Neural cell (in vitro differentiated cells): Measurements from ENCODE around the gene MYLK. TPM values are rescaled to one million over a fixed set of nuclear protein-coding genes. Genes with fewer than 3 reads are reported as not detected.

Experiments used
- H2AFZ ChIP-seq: fragments of 200-600, 300-800 bp; sonication (generic), shearing (Covaris generic); 2 replicates; pipeline ENCODE4 v1.6.0; 2014; ENCODE audit warnings: low read depth, mild to moderate bottlenecking, antibody characterized with exemption, low read length, moderate library complexity
- H3F3A ChIP-seq: fragments of 200-600 bp; shearing (Covaris generic); 2 replicates; pipeline ENCODE4 v1.6.1; 2016; ENCODE audit warnings: mild to moderate bottlenecking, moderate library complexity, mixed read lengths, antibody characterized with exemption, low read length; ENCODE audit not compliant: insufficient read depth, poor library complexity, severe bottlenecking
- H3K27ac ChIP-seq: fragments of 200-600, 300-800 bp; sonication (generic), shearing (Covaris generic); 2 replicates; pipeline ENCODE4 v1.5.1; 2014; ENCODE audit warnings: mild to moderate bottlenecking, low read length, moderate library complexity
- H3K27me3 ChIP-seq: fragments of 300-800, 200-600 bp; sonication (generic), shearing (Covaris generic); 2 replicates; pipeline ENCODE4 v1.6.0; 2014; ENCODE audit warnings: mild to moderate bottlenecking, low read depth, low read length, moderate library complexity; ENCODE audit not compliant: insufficient read depth
- H3K36me3 ChIP-seq: fragments of 300-800, 200-600 bp; sonication (generic), shearing (Covaris generic); 2 replicates; pipeline ENCODE4 v1.5.1; 2014; ENCODE audit warnings: mild to moderate bottlenecking, antibody characterized with exemption, low read length, moderate library complexity; ENCODE audit not compliant: insufficient read depth
- H3K4me2 ChIP-seq: fragments of 300-800, 200-600 bp; sonication (generic), shearing (Covaris generic); 2 replicates; pipeline ENCODE4 v1.6.0; 2014; ENCODE audit warnings: mild to moderate bottlenecking, low read length
- H3K4me3 ChIP-seq: fragments of 300-800, 200-600 bp; sonication (generic), shearing (Covaris generic); 2 replicates; pipeline ENCODE4 v1.5.1; 2014; ENCODE audit warnings: mild to moderate bottlenecking, low read length, moderate library complexity
- H3K79me2 ChIP-seq: fragments of 200-600 bp; shearing (Covaris generic); replicated peaks from 2 replicates; pipeline ENCODE4 v1.6.0; 2014; ENCODE audit warnings: mild to moderate bottlenecking, low read length, moderate library complexity; ENCODE audit not compliant: insufficient read depth
- H3K9ac ChIP-seq: fragments of 300-800, 200-600 bp; sonication (generic), shearing (Covaris generic); 2 replicates; pipeline ENCODE4 v1.6.1; 2016; ENCODE audit warnings: mild to moderate bottlenecking, low read length, mixed read lengths
- H3K9me2 ChIP-seq: fragments of 200-600 bp; shearing (Covaris generic); 2 replicates; pipeline ENCODE4 v1.6.1; 2016; ENCODE audit warnings: mild to moderate bottlenecking, low read length, mixed read lengths; ENCODE audit not compliant: insufficient read depth
- H3K9me3 ChIP-seq: fragments of 200-600, 300-800 bp; sonication (generic), shearing (Covaris generic); 2 replicates; pipeline ENCODE4 v1.6.1; 2016; ENCODE audit warnings: mild to moderate bottlenecking, mixed run types, low read length, moderate library complexity, mixed read lengths
- H4K20me1 ChIP-seq: fragments of 200-600 bp; shearing (Covaris generic); 2 replicates; pipeline ENCODE4 v1.6.1; 2016; ENCODE audit warnings: mild to moderate bottlenecking, mixed run types; ENCODE audit not compliant: insufficient read depth
- EP300 ChIP-seq: fragments of 450-650 bp; conservative IDR thresholded peaks from 2 replicates; pipeline ENCODE4 v1.6.1; 2014; ENCODE audit warnings: antibody characterized with exemption, mild to moderate bottlenecking, moderate library complexity; ENCODE audit not compliant: poor library complexity, severe bottlenecking
- EZH2 ChIP-seq: fragments of 200-600, 300-800 bp; shearing (Covaris generic), sonication (generic); IDR thresholded peaks from 2 replicates; pipeline ENCODE4 v1.6.1; 2014; ENCODE audit warnings: antibody characterized with exemption, low read length, borderline replicate concordance, mild to moderate bottlenecking; ENCODE audit not compliant: insufficient read depth, poor library complexity, severe bottlenecking
- MXI1 ChIP-seq: fragments of 450-650 bp; conservative IDR thresholded peaks from 2 replicates; pipeline ENCODE4 v1.6.1; 2014; ENCODE audit warnings: antibody characterized with exemption, mild to moderate bottlenecking; ENCODE audit not compliant: poor library complexity, severe bottlenecking
- POLR2AphosphoS5 ChIP-seq: IDR thresholded peaks from 2 replicates; pipeline ENCODE4 v1.6.1; 2012
- RAD21 ChIP-seq: fragments of 450-650 bp; conservative IDR thresholded peaks from 2 replicates; pipeline ENCODE4 v1.6.1; 2014; ENCODE audit warnings: antibody characterized with exemption, mild to moderate bottlenecking, moderate library complexity
- SMC3 ChIP-seq: fragments of 450-650 bp; conservative IDR thresholded peaks from 2 replicates; pipeline ENCODE4 v1.6.1; 2014; ENCODE audit warnings: antibody characterized with exemption, mild to moderate bottlenecking, moderate library complexity; ENCODE audit not compliant: poor library complexity
- TAF1 ChIP-seq: IDR thresholded peaks from 2 replicates; pipeline ENCODE4 v1.6.1; 2012; ENCODE audit warnings: low read depth
- polyA plus RNA-seq: library from polyadenylated mRNA; depleted of rRNA; stranded (reverse); fragments of >200 nt; gene quantifications from 2 replicates; pipeline ENCODE4 v1.2.3, GENCODE V29; 2014
- TF ChIP-seq, protein P1 (sequence below): IDR thresholded peaks from 2 replicates; pipeline ENCODE4 v1.6.1; 2012; ENCODE audit warnings: borderline replicate concordance
- TF ChIP-seq, protein P2 (sequence below): fragments of 450-650 bp; IDR thresholded peaks from 2 replicates; pipeline ENCODE4 v1.5.1; 2014; ENCODE audit warnings: antibody characterized with exemption, mild to moderate bottlenecking, moderate library complexity; ENCODE audit not compliant: poor library complexity, severe bottlenecking

The MYLK gene
- polyA plus RNA-seq, 1 donor from 2014 or later, result 0.43 TPM

DNA sequence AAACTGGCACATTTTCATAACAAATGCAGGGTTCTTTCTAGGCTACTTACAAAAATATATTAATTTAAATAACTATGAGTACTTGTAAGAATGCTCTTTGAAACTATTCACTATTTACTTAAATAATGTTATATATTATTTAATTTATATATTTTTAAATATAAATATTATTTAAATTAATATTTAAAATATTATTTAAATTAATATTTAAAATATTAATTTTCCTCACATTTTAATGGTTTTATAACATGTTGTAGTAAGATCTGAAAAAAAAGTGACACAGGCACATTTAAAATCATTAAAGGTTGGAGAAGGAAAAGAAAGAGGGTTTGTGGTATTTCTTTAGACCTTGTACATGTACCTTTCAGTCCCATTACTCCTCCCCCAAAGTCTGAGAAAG lies 42.3 kb upstream of the MYLK start (continued):
- TF ChIP-seq, protein P1, sequence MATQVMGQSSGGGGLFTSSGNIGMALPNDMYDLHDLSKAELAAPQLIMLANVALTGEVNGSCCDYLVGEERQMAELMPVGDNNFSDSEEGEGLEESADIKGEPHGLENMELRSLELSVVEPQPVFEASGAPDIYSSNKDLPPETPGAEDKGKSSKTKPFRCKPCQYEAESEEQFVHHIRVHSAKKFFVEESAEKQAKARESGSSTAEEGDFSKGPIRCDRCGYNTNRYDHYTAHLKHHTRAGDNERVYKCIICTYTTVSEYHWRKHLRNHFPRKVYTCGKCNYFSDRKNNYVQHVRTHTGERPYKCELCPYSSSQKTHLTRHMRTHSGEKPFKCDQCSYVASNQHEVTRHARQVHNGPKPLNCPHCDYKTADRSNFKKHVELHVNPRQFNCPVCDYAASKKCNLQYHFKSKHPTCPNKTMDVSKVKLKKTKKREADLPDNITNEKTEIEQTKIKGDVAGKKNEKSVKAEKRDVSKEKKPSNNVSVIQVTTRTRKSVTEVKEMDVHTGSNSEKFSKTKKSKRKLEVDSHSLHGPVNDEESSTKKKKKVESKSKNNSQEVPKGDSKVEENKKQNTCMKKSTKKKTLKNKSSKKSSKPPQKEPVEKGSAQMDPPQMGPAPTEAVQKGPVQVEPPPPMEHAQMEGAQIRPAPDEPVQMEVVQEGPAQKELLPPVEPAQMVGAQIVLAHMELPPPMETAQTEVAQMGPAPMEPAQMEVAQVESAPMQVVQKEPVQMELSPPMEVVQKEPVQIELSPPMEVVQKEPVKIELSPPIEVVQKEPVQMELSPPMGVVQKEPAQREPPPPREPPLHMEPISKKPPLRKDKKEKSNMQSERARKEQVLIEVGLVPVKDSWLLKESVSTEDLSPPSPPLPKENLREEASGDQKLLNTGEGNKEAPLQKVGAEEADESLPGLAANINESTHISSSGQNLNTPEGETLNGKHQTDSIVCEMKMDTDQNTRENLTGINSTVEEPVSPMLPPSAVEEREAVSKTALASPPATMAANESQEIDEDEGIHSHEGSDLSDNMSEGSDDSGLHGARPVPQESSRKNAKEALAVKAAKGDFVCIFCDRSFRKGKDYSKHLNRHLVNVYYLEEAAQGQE, result no peak
- TF ChIP-seq SMC3 (no peak), POLR2AphosphoS5 (no peak)

GRCh38 chr3:123920868-123921267 lies 36.7 kb upstream of the MYLK start:
- Histone ChIP-seq H3K9me3 (no peaks in the 10 kb centered on the region), H3K9ac (no peak overlapping the region), H3K27me3 (no peaks in the 10 kb centered on the region), H3K9me2 (no peaks in the 10 kb centered on the region), H2AFZ (no peak overlapping the region), H3K79me2 (no peaks in the 10 kb centered on the region), H3F3A (no peaks in the 10 kb centered on the region), H3K36me3 (peaks cover 20% of the 10 kb centered on the region), H3K4me3 (no peak overlapping the region), H3K4me2 (no peak overlapping the region), H4K20me1 (no peaks in the 10 kb centered on the region), H3K27ac (no peak overlapping the region)
- TF ChIP-seq MXI1 (no peak), RAD21 (no peak)

- Histone ChIP-seq H3K27ac (no peak overlapping the region), H3K79me2 (no peaks in the 10 kb centered on the region), H3K9me3 (no peaks in the 10 kb centered on the region), H2AFZ (no peak overlapping the region), H3F3A (no peaks in the 10 kb centered on the region), H3K36me3 (peaks cover 20% of the 10 kb centered on the region), H4K20me1 (no peaks in the 10 kb centered on the region), H3K4me3 (no peak overlapping the region), H3K9ac (no peak overlapping the region), H3K27me3 (no peaks in the 10 kb centered on the region), H3K9me2 (no peaks in the 10 kb centered on the region), H3K4me2 (no peak overlapping the region)
- TF ChIP-seq, protein P2, sequence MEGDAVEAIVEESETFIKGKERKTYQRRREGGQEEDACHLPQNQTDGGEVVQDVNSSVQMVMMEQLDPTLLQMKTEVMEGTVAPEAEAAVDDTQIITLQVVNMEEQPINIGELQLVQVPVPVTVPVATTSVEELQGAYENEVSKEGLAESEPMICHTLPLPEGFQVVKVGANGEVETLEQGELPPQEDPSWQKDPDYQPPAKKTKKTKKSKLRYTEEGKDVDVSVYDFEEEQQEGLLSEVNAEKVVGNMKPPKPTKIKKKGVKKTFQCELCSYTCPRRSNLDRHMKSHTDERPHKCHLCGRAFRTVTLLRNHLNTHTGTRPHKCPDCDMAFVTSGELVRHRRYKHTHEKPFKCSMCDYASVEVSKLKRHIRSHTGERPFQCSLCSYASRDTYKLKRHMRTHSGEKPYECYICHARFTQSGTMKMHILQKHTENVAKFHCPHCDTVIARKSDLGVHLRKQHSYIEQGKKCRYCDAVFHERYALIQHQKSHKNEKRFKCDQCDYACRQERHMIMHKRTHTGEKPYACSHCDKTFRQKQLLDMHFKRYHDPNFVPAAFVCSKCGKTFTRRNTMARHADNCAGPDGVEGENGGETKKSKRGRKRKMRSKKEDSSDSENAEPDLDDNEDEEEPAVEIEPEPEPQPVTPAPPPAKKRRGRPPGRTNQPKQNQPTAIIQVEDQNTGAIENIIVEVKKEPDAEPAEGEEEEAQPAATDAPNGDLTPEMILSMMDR, result no peak
- TF ChIP-seq, protein P1, result no peak
- TF ChIP-seq EP300 (no peak), POLR2AphosphoS5 (no peak), MXI1 (no peak), SMC3 (no peak), EZH2 (no peak), TAF1 (no peak), RAD21 (no peak)
These were observed 36.3 kb upstream of the MYLK start for GRCh38 chr3:123920383-123920782.
